ENCODE measurements around the gene ACTN4. TPM values are rescaled to one million over a fixed set of nuclear protein-coding genes. Genes with fewer than 3 reads are reported as not detected.

The ACTN4 gene
- polyA plus RNA-seq, 3 donors, result 623 to 719 (median 641) TPM

GRCh38 chr19:38707512-38708114 is 60.2 kb downstream of the ACTN4 start:
- no peak for DNase-seq (ENCODE audit: low read depth in 3 of 3, low spot score in 2 of 3)

- DNase-seq (ENCODE audit: low read depth in 3 of 3, low spot score in 2 of 3), result no peak
Observed at GRCh38 chr19:38708413-38709024, 61.1 kb downstream of the ACTN4 start.

DNA sequence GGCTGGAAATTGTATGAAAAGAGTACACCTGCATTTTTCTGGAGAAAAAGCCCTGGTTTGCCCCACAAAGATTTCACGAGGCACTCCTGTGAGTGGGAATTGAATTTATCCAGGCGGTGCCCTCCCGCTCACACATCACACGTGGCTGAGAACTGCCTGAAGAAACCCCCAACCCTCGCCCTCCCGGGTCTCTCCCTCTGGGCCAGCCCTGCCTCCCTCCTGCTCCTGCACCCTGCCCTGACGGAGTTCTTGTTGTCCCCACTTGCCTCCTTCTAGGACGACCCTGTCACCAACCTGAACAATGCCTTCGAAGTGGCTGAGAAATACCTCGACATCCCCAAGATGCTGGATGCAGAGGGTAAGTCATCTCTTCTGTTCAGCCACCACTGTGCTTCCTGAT is 61.7 kb downstream of the ACTN4 start:
- DNase-seq (ENCODE audit: low read depth in 3 of 3, low spot score in 2 of 3), result no peak

- no peak for DNase-seq (ENCODE audit: low read depth in 3 of 3, low spot score in 2 of 3)
Observed at GRCh38 chr19:38709671-38710415, 62.4 kb downstream of the ACTN4 start.

DNA sequence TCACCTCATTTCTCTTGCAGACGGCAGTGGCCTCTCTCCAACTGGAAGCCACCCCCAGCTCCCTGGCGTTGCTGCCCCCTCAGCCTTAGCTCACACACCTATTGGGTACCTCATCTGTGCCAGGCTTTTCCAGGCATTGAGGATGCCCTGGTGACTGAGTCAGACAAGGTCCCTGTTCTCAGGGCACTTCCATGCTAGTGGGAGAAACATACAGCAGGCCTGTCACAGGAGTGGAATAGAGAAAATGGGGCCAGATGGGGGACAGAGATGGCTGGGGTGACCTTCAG is 62.9 kb downstream of the ACTN4 start:
- no peak for DNase-seq (ENCODE audit: low read depth in 3 of 3, low spot score in 2 of 3)

- DNase-seq (ENCODE audit: low read depth in 3 of 3, low spot score in 2 of 3), result no peak
Observed at GRCh38 chr19:38710928-38711725, 63.7 kb downstream of the ACTN4 start.

GRCh38 chr19:38711726-38712153 is 64.3 kb downstream of the ACTN4 start:
- DNase-seq (ENCODE audit: low read depth in 3 of 3, low spot score in 2 of 3), result no peak

DNA sequence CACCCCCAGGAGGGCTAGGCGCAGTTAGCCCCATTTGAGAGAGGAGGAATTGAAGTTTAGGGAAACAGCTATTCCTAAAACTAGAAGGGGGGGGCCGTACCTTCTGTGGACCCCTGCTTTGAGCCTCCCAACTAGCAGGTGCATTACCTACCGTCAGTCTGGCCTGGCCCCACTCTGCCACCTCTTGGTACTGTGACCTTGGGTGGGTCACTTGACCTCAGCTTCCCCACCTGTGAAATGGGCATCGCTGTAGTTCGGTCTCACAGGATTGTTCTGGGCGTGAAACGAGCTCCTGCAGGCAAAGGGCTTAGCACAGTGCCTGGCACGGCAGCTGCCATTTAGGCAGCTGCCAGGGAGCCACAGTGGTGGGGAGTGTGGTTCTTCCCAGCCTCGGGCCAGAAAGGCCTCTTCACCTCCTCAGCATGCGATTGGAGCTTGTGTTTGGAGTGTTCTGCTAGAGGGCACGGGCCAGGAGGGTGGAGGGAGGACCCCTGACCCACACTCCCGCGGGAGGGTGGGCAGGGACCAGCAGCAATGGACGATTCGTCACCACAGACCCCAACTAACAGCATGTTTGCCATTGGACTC is 64.8 kb downstream of the ACTN4 start:
- DNase-seq (ENCODE audit: low read depth in 3 of 3, low spot score in 2 of 3), result no peak

DNA sequence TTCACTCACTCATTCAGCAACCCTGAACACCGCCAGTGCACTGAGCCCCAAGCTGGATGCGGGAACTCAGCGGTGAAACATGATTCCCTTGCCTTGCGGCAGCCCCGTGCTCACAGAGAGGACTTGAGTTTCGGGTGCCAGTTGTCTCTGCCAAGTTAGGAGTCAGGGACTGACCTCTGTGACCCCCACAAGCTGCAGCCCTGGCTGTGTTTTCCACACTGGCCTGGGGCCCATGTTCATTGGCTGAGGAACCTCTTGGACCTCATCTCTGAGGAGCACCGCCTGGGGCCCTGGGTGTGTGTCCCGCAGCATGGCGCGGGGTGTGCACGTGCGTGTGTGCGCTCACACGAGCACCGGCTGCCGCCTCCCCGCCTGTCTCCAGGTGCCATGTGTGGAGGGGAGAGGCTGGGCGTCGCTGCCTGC is 65.8 kb downstream of the ACTN4 start:
- DNase-seq (ENCODE audit: low read depth in 3 of 3, low spot score in 2 of 3), result no peak

- no peak for DNase-seq (ENCODE audit: low read depth in 3 of 3, low spot score in 2 of 3)
Observed at GRCh38 chr19:38713865-38714264, 66.4 kb downstream of the ACTN4 start.

DNA sequence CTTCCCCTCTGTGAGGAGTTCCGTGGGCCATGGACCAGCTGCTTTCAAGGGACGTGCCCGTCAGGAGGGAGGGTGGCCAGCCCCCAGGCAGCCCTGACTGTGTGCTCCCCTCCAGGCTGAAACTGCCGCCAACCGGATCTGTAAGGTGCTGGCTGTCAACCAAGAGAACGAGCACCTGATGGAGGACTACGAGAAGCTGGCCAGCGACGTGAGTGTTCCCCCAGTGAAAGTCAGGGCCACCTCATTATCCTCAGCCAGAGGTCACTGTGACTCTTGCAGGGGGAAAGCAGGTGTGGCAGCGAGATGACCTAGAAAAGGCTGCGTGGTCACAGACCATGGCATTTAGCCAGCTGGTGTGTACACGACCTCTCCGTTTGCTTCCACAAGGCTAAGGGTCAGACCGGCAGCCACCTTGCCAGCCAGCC is 66.9 kb downstream of the ACTN4 start:
- DNase-seq (ENCODE audit: low read depth in 3 of 3, low spot score in 2 of 3), result no peak

DNA sequence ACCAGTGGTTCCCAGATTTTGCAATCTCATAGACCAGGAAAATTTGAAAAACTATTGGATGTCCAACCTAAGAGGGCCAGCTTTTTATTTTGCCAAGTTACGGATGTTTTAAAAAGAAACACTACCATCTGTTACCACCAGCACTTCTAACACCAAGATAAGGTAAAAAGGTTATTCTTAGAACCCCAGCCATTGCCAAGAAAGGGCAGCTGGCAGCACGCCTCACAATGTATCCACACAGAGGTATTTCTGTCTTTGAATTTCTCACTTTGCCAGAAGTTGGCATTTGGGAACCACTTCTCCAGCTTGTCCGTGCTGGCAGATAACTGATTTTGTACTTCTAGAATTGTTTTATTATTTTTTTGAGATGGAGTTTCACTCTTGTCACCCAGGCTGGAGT is 68.1 kb downstream of the ACTN4 start:
- no peak for DNase-seq (ENCODE audit: low read depth in 3 of 3, low spot score in 2 of 3)

DNA sequence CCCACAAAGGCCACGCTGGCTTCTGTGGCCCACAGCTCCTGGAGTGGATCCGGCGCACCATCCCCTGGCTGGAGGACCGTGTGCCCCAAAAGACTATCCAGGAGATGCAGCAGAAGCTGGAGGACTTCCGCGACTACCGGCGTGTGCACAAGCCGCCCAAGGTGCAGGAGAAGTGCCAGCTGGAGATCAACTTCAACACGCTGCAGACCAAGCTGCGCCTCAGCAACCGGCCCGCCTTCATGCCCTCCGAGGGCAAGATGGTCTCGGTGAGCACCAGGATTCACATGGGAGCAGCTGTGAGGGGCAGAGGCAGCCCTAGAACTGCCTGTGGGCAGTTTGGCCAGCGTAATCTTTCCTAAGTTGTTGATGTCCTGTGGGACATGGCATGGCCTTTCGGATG is 69.6 kb downstream of the ACTN4 start:
- DNase-seq (ENCODE audit: low read depth in 3 of 3, low spot score in 2 of 3), result no peak

GRCh38 chr19:38717855-38718254 is 70.4 kb downstream of the ACTN4 start:
- DNase-seq (ENCODE audit: low read depth in 3 of 3, low spot score in 2 of 3), result no peak

- no peak for DNase-seq (ENCODE audit: low read depth in 3 of 3, low spot score in 2 of 3)
Observed at GRCh38 chr19:38718747-38719543, 71.5 kb downstream of the ACTN4 start.

DNA sequence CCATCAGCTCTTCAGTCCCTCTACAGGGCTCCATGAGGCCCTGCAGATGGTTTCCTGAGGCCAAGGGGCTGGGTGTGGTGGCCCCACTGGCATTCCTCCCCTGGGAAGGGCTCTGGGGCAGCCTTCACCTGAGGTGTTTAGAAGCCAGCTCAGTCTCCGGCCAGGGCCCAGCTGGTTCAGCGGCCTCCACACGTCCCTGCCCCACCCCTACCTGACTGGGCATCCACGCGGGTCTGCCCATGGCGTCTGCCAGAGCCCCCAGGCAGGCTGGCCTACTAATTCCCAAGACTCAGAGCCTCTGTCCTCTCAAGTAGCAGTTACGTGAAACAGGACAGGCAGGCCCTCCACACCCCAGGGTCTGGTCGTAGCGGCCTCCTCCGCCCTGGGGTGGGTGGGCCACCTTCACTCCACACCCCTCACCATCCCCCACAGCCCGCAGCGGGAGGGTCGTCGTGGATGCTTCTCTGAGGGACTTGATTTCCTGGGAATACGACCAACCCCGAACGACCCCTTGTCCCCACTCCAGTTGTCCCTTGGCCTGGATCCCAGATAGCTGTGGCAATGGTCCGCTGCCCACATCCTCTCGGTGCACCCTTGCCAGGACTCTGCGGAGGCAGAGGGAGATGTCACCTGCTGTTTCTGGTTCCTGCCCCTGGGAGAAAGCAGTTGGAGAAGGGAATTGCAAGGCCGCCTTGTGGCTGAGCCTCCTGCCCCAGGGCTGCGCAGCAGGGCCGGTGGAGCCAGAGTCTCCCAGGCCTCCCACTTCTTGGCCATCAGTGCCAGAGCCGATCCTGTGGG is 72.5 kb downstream of the ACTN4 start:
- DNase-seq (ENCODE audit: low read depth in 3 of 3, low spot score in 2 of 3), result no peak

GRCh38 chr19:38720559-38721236 is 73.2 kb downstream of the ACTN4 start:
- DNase-seq (ENCODE audit: low read depth in 3 of 3, low spot score in 2 of 3), result no peak

GRCh38 chr19:38721496-38721895 is 74.0 kb downstream of the ACTN4 start:
- DNase-seq (ENCODE audit: low read depth in 3 of 3, low spot score in 2 of 3), result no peak

Measured in right renal cortex interstitium (tissue), 3 donors.